Nephron (organoid): ENCODE data around the gene ZNF621.

Source experiments
- H3K27ac Mint-ChIP-seq, 3 experiments: 2 replicates each; pipeline ENCODE4 v1.8.0; 2020; ENCODE audit warnings: mixed read lengths in 3 of 3, mild to moderate bottlenecking in 2 of 3, moderate library complexity in 1 of 3
- H3K27me3 Mint-ChIP-seq: 2 replicates; pipeline ENCODE4 v1.8.0; 2021; ENCODE audit warnings: low read depth, mild to moderate bottlenecking, moderate library complexity, mixed read lengths
- H3K36me3 Mint-ChIP-seq: 2 replicates; pipeline ENCODE4 v1.8.0; 2020; ENCODE audit warnings: low read depth, mixed read lengths
- H3K4me1 Mint-ChIP-seq: 2 replicates; pipeline ENCODE4 v1.8.0; 2020; ENCODE audit warnings: mixed read lengths
- H3K4me3 Mint-ChIP-seq, 3 experiments: 2 replicates each; pipeline ENCODE4 v1.8.0; 2020; ENCODE audit warnings: mild to moderate bottlenecking in 3 of 3, mixed read lengths in 3 of 3, moderate library complexity in 2 of 3
- H3K9me3 Mint-ChIP-seq: 2 replicates; pipeline ENCODE4 v1.8.0; 2020; ENCODE audit warnings: mixed read lengths
- TF ChIP-seq, protein P1 (sequence below), 3 experiments: fragments of 200-600 bp; sonication (generic); IDR thresholded peaks; one replicate each; pipeline ENCODE4 v1.5.0; 2021; ENCODE audit warnings: antibody characterized with exemption in 3 of 3; ENCODE audit not compliant: unreplicated experiment in 3 of 3

ZNF621 gene

DNA sequence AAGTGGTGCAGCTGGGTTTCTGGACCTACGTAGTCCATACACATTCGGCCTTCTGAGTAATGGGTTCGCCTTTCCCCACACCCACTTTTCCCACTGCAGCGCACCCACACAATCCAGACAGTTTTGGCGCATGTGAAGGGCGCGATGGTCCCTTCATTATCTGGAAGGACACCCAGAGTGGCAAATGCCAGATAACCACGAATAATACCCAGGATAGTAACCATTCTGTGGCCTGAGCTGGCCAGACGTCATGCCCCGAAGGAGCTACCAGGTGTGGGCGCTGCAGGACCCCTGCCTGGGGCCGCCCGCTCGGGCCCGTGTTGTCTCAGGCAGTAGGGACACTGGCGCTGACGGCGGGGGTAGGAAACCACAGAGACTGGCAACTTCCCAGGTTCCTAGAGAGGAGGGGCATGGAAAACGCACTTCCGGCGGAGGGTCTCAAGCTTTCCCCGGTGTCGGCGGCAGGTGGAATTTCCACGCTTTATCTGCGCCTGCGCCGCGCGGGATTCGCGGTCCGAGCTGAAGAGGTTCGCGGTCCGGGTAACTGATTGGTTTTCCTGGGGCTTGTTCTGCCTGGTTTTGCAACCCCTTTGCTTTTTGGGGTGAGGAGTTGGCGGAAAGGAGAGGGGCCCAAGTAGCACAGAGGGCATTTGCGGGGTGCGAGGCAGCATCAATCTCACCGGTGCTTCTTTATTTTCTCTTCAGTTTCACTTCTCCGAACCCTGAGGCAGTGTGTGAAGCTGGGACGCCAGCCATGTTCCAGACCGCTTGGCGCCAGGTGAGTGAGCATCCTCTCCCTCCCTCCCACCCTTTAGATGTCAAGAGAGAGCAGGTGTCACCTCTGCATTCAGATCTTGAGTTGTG lies 18.9 kb upstream of the ZNF621 start, which contains the start of gene ZNF620:
Gene ZNF620 (plus strand): TSS at position 441 of the 864 bp plus-strand sequence. CDS start 314 bp downstream, at position 755.
- Mint-ChIP-seq H3K36me3 (peaks cover 25% of the 10 kb centered on the region), H3K27ac (peak within 1 kb of the TSS; percentile 82 to 98 (median 96)), H3K27me3 (no peaks in the 10 kb centered on the region), H3K9me3 (no peaks in the 10 kb centered on the region), H3K4me1 (peaks cover 15% of the 10 kb centered on the region), H3K4me3 (peak within 1 kb of the TSS; percentile 98 to 99 (median 98))
- TF ChIP-seq, protein P1, sequence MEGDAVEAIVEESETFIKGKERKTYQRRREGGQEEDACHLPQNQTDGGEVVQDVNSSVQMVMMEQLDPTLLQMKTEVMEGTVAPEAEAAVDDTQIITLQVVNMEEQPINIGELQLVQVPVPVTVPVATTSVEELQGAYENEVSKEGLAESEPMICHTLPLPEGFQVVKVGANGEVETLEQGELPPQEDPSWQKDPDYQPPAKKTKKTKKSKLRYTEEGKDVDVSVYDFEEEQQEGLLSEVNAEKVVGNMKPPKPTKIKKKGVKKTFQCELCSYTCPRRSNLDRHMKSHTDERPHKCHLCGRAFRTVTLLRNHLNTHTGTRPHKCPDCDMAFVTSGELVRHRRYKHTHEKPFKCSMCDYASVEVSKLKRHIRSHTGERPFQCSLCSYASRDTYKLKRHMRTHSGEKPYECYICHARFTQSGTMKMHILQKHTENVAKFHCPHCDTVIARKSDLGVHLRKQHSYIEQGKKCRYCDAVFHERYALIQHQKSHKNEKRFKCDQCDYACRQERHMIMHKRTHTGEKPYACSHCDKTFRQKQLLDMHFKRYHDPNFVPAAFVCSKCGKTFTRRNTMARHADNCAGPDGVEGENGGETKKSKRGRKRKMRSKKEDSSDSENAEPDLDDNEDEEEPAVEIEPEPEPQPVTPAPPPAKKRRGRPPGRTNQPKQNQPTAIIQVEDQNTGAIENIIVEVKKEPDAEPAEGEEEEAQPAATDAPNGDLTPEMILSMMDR (IDR thresholded peaks at IDR 0.05; ENCODE audit: unreplicated experiment in 3 of 3), result peak in 2 of 3 experiments; percentile 24 to 45

DNA sequence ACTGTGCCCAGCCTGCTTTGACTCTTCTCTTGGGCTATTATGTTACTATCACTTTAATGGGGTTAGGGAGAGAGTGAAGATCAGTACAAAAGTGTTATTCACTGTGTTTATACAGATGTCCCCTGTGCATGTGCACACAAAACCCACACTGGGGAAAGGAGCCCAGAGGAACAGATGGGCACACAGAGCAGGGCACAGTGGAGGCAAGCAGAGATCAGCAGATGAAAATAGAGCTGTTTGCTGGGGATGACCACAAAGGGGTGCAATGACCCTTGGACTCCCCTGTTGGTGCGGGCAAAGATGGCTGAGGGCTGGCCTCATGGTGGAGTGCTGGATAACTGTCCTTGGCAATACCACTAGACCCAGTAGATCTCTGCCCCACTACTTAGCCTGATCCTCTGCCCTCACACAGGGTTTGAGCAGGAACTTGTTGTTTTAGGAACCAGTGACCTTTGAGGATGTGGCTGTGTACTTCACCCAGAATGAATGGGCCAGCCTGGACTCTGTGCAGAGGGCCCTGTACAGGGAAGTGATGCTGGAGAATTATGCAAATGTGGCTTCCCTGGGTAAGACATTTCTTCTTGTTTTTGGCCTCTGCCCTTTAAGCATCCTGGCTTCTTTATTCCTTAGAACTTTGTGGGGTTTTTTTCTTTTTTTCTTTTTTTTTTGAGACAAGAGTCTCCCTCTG lies 13.6 kb upstream of the ZNF621 start:
- H3K36me3 Mint-ChIP-seq, result peaks cover 61% of the 10 kb centered on the region
- H3K27me3 Mint-ChIP-seq, result no peaks in the 10 kb centered on the region
- TF ChIP-seq, protein P1 (IDR thresholded peaks at IDR 0.05; ENCODE audit: unreplicated experiment in 3 of 3), result no peak
- H3K9me3 Mint-ChIP-seq, result no peaks in the 10 kb centered on the region
- no peak overlapping the region for H3K27ac Mint-ChIP-seq
- peaks cover 8% of the 10 kb centered on the region for H3K4me1 Mint-ChIP-seq
- H3K4me3 Mint-ChIP-seq, result no peak overlapping the region

DNA sequence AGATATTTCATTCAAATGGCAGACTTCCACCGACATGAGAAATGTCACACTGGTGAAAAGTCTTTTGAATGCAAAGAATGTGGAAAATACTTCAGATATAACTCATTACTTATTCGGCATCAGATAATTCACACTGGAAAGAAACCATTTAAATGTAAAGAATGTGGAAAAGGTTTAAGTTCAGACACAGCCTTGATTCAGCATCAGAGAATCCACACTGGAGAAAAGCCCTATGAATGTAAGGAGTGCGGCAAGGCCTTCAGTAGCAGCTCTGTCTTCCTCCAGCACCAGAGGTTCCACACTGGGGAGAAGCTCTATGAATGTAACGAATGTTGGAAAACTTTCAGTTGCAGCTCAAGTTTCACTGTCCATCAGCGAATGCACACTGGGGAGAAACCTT lies 8.6 kb upstream of the ZNF621 start:
- no peak overlapping the region for H3K27ac Mint-ChIP-seq
- H3K4me3 Mint-ChIP-seq, result no peak overlapping the region
- no peaks in the 10 kb centered on the region for H3K4me1 Mint-ChIP-seq
- TF ChIP-seq, protein P1 (IDR thresholded peaks at IDR 0.05; ENCODE audit: unreplicated experiment in 3 of 3), result no peak
- H3K27me3 Mint-ChIP-seq, result no peaks in the 10 kb centered on the region
- H3K9me3 Mint-ChIP-seq, result no peaks in the 10 kb centered on the region
- peaks cover 55% of the 10 kb centered on the region for H3K36me3 Mint-ChIP-seq

DNA sequence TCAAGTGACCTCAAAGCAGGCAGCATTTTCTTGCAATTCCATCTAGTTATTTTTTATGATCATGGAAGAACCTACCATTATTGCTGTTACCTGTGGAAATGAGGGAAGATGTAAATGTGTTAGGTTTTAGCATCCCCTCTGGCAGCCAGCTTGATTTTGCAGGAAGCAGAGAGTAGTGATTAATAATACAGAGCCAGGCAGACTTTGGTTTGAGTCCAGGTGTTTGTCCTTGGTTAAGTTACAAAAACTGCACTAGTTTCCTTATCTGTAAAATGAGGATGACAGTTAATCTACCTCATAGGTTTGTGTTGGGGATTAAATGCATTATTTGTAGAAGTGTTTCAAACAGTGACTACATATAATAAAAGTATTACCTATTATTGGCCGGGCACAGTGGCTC lies 6.7 kb upstream of the ZNF621 start:
- no peak overlapping the region for H3K4me3 Mint-ChIP-seq
- peaks cover 46% of the 10 kb centered on the region for H3K36me3 Mint-ChIP-seq
- TF ChIP-seq, protein P1 (IDR thresholded peaks at IDR 0.05; ENCODE audit: unreplicated experiment in 3 of 3), result no peak
- H3K27me3 Mint-ChIP-seq, result no peaks in the 10 kb centered on the region
- no peaks in the 10 kb centered on the region for H3K9me3 Mint-ChIP-seq
- no peak overlapping the region for H3K27ac Mint-ChIP-seq
- H3K4me1 Mint-ChIP-seq, result no peaks in the 10 kb centered on the region

DNA sequence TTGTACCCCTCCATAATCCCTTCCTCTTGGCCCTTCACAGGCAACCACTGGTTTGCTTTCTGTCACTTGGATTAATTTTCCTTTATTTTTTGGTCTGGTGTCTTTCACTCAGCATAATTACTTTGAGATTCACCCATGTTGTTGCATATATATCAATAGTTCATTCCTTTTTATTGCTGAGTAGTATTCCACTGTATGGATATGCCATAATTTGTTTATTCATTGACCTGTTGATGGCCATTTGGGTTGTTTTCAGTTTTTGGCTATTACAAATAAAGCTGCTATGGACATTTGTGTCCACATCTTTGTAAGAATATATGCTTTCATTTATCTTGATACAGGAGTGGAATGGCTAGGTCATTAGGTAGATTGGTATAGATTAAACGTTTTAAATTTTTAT lies 5.9 kb upstream of the ZNF621 start:
- Mint-ChIP-seq H3K9me3 (no peaks in the 10 kb centered on the region), H3K36me3 (peaks cover 42% of the 10 kb centered on the region), H3K4me1 (no peaks in the 10 kb centered on the region), H3K27ac (no peak overlapping the region), H3K27me3 (no peaks in the 10 kb centered on the region), H3K4me3 (no peak overlapping the region)
- TF ChIP-seq, protein P1 (IDR thresholded peaks at IDR 0.05; ENCODE audit: unreplicated experiment in 3 of 3), result no peak
